HEK293T (cell line): ENCODE data around the gene DNAJC28.

Source experiments
- BHLHE40 ChIP-seq: fragments of 450-650 bp; IDR thresholded peaks from 2 replicates; pipeline ENCODE4 v1.6.1; 2016; ENCODE audit warnings: mild to moderate bottlenecking, moderate library complexity, borderline replicate concordance
- FOXA1 ChIP-seq: fragments of 450-650 bp; IDR thresholded peaks from 2 replicates; pipeline ENCODE4 v1.6.1; 2016; ENCODE audit warnings: mild to moderate bottlenecking
- NFRKB ChIP-seq: fragments of 450-650 bp; IDR thresholded peaks from 2 replicates; pipeline ENCODE4 v1.6.1; 2016; ENCODE audit warnings: mild to moderate bottlenecking, moderate library complexity
- SP1 ChIP-seq: fragments of 450-650 bp; IDR thresholded peaks from 2 replicates; pipeline ENCODE4 v1.6.1; 2017
- ZNF384 ChIP-seq: fragments of 450-650 bp; IDR thresholded peaks from 2 replicates; pipeline ENCODE4 v1.6.1; 2016

DNA sequence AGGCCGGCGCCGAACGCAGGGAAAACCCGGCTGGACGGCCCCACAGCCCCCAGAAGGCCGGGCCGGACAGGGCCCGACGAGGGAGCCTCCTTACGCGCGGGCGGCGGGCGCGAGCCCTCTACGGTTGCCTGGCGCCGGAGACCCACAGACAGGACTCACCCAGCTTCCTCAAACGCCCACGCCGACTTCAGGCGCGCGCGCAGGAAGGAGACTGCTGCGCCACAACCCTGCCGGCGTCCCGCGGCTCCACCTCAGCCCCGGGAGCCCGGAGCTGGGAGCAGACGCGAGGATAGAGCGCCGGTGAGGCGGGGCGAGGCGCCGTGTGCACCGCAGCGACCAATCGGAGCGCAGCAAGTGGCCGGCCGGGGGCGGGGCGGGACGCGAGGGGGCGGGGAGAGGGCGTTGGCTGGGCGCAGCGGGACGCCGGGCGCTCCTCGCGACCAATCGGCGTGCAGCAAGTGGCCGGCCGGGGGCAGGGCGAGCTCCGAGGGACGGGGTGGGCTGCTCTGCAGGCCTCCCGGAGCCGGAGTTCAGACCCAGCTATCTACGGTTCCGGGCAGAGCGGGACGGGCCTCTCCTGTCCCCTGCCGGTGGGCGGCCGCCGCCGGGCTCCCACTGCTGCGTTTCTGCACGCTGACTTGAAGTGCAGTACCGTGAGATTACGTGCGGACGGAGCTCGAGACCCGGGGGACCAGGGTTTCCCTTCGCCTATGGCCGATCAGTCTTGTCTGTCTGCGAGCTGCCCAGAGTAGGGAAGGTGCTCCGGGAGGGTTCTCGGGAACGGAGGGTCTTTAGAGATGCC, 11.6 kb downstream of the DNAJC28 start, which contains the start of gene TMEM50B:
- TF ChIP-seq NFRKB, result no peak
- TF ChIP-seq SP1, result no peak
- no peak for TF ChIP-seq BHLHE40
- no peak for TF ChIP-seq ZNF384
- no peak for TF ChIP-seq FOXA1
